ENCODE results near the gene VPS4B. TPM values are rescaled to one million over a fixed set of nuclear protein-coding genes. Genes with fewer than 3 reads are reported as not detected.

Gene VPS4B
- total and polyA plus RNA-seq, 2 donors (not counting 3 experiments of a cell fraction or from before 2014, with no cell fraction given), result 10.5 to 54.7 TPM

DNA sequence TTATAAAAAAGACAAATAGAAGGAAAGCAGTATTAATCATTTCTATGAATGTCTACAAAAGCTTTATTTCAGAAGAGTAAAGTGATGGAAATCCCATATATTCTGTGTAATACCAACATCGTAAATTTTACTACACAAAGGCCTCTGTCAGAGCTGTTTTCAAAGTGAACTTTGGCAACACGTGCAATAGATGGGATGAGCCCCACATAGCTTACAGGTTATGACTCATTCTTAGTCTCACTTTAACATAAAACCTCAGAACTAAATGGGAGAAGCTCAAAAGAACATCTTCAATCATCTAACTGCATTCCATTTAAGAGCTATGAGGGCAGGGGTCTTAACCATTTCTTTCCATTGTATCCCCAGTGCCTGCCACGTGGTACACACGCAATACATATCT lies 11.5 kb downstream of the VPS4B start:
- H3K9me3 ChIP-seq (replicated peaks; ENCODE audit: control insufficient read depth, insufficient read depth, low read length), result no peaks in the 10 kb centered on the region
- peaks cover 28% of the 10 kb centered on the region for H3K79me2 ChIP-seq (ENCODE audit: control insufficient read depth, insufficient read depth, low read length)
- POLR2A ChIA-PET, result interaction anchor here (1.2 kb wide), 1 partner anchor 11 kb away, joined by 5 read pairs; the partner anchor contains the start of gene VPS4B

More for the DNA sequence above, 11.5 kb downstream of the VPS4B start:
- dilution Hi-C loops (cut with MboI; ENCODE audit: extremely low pct_ligation_motif_present, low sequenced_read_pairs), result no loop called here
- peaks cover 16 to 21% of the 10 kb centered on the region in 2 experiments for H3K36me3 ChIP-seq (ENCODE audit: control insufficient read depth in 2 of 2, extremely low read depth in 1 of 2, insufficient read depth in 2 of 2, low read length in 2 of 2)
- TF ChIP-seq MYC (IDR thresholded peaks at IDR 0.05; ENCODE audit: low read depth, low read length) (no peak), CTCF (IDR thresholded peaks at IDR 0.05; ENCODE audit: extremely low read depth in 1 of 2, insufficient read depth in 1 of 2, low read depth in 1 of 2, low read length in 2 of 2) (no peak), FOS (IDR thresholded peaks at IDR 0.05; ENCODE audit: borderline replicate concordance, insufficient read depth, low read length) (peak; percentile 82), POLR2AphosphoS5 (IDR thresholded peaks at IDR 0.05; ENCODE audit: insufficient read depth, low read depth, low read length) (no peak), JUN (IDR thresholded peaks at IDR 0.05; ENCODE audit: borderline replicate concordance, insufficient read depth, insufficient read length, low read depth) (peak; percentile 61), GATA2 (IDR thresholded peaks at IDR 0.05; ENCODE audit: insufficient read depth, insufficient read length, low read depth, low read length) (no peak), POLR2A (IDR thresholded peaks at IDR 0.05; ENCODE audit: low read depth, low read length) (no peak), EZH2 (IDR thresholded peaks at IDR 0.05; ENCODE audit: borderline replicate concordance, low read depth, low read length, severe bottlenecking) (no peak)
- TF ChIP-seq, protein P1, sequence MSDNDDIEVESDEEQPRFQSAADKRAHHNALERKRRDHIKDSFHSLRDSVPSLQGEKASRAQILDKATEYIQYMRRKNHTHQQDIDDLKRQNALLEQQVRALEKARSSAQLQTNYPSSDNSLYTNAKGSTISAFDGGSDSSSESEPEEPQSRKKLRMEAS (IDR thresholded peaks at IDR 0.05; ENCODE audit: insufficient read depth, insufficient read length), result peak; percentile 8
- intact Hi-C loops (cut with micrococcal nuclease), result loop anchor here (2.0 kb wide), 1 partner anchor 44 kb away; the partner anchor contains the start of gene KDSR
- CTCF ChIA-PET, result interaction anchor here (1.0 to 1.3 kb wide), 4 partner anchors 8 to 70 kb away, joined by 3 to 8 read pairs (median 3); no protein-coding TSS in a partner anchor
- FAIRE-seq (peak; percentile 63), DNase-seq (ENCODE audit: low read depth, low spot score) (peak; percentile 61)
- H3K4me2 ChIP-seq (ENCODE audit: insufficient read depth, low read length), result no peak overlapping the region
- no peaks in the 10 kb centered on the region for H3K9me1 ChIP-seq (replicated peaks; ENCODE audit: control insufficient read depth, extremely low read depth, insufficient read depth, low read length)
- H3K27ac ChIP-seq (ENCODE audit: insufficient read depth, low read depth, low read length), result no peak overlapping the region
- no peaks in the 10 kb centered on the region for H4K20me1 ChIP-seq (replicated peaks; ENCODE audit: control insufficient read depth, extremely low read depth, insufficient read depth, low read length)
- peaks cover 11% of the 10 kb centered on the region for H3K4me1 ChIP-seq (ENCODE audit: control insufficient read depth, extremely low read depth, insufficient read depth, low read length)
- no peak overlapping the region for H2AFZ ChIP-seq (ENCODE audit: low read depth, low read length)
- no peaks in the 10 kb centered on the region for H3K27me3 ChIP-seq (ENCODE audit: control insufficient read depth in 2 of 2, insufficient read depth in 2 of 2, low read length in 2 of 2)
- no peak overlapping the region for H3K9ac ChIP-seq (replicated peaks; ENCODE audit: extremely low read depth, insufficient read depth, low read length)
- BruUV-seq (replicated peaks), result no TSS peak
- H3K4me3 ChIP-seq (replicated peaks in 1 of 3; ENCODE audit: insufficient read depth in 1 of 3, low read depth in 1 of 3, low read length in 3 of 3), result no peak overlapping the region
